ENCODE data around the gene NCLN. TPM values are rescaled to one million over a fixed set of nuclear protein-coding genes. Genes with fewer than 3 reads are reported as not detected.

NCLN gene
- total RNA-seq, 1 experiment from 2014 or later = 143 TPM

GRCh38 chr19:3245050-3245449 lies 59.3 kb downstream of the NCLN start:
- Histone ChIP-seq H3K27me3 (replicated peaks) (no peaks in the 10 kb centered on the region), H3K27ac (no peak overlapping the region), H3K4me3 (no peak overlapping the region), H3K36me3 (no peaks in the 10 kb centered on the region), H3K4me1 (replicated peaks) (no peaks in the 10 kb centered on the region), H3K9me3 (replicated peaks) (no peaks in the 10 kb centered on the region)
- no peak for DNase-seq (ENCODE audit: low read depth in 1 of 2, low spot score in 2 of 2)

GRCh38 chr19:3248728-3249326 lies 63.1 kb downstream of the NCLN start:
- H3K27me3 ChIP-seq (replicated peaks) = no peaks in the 10 kb centered on the region
- peaks cover 3% of the 10 kb centered on the region; the same call in 1 of the 2 replicates for H3K9me3 ChIP-seq (replicated peaks)
- H3K36me3 ChIP-seq = no peaks in the 10 kb centered on the region
- no peak overlapping the region for H3K4me3 ChIP-seq
- no peak overlapping the region for H3K27ac ChIP-seq
- DNase-seq (ENCODE audit: low read depth in 1 of 2, low spot score in 2 of 2) = no peak
- H3K4me1 ChIP-seq (replicated peaks) = no peaks in the 10 kb centered on the region

- H3K4me1 ChIP-seq (replicated peaks) = no peaks in the 10 kb centered on the region
- H3K36me3 ChIP-seq = no peaks in the 10 kb centered on the region
- no peak overlapping the region for H3K27ac ChIP-seq
- DNase-seq (ENCODE audit: low read depth in 1 of 2, low spot score in 2 of 2) = no peak
- no peak overlapping the region for H3K4me3 ChIP-seq
- H3K27me3 ChIP-seq (replicated peaks) = no peaks in the 10 kb centered on the region
- peaks cover 3% of the 10 kb centered on the region; the same call in 1 of the 2 replicates for H3K9me3 ChIP-seq (replicated peaks)
These were observed 63.7 kb downstream of the NCLN start for GRCh38 chr19:3249408-3249807.

GRCh38 chr19:3250675-3251074 lies 64.9 kb downstream of the NCLN start:
- Histone ChIP-seq H3K27me3 (replicated peaks) (no peaks in the 10 kb centered on the region), H3K36me3 (no peaks in the 10 kb centered on the region), H3K4me3 (no peak overlapping the region), H3K4me1 (replicated peaks) (no peaks in the 10 kb centered on the region), H3K27ac (no peak overlapping the region), H3K9me3 (replicated peaks) (peaks cover 3% of the 10 kb centered on the region; the same call in 1 of the 2 replicates)
- DNase-seq (ENCODE audit: low read depth in 1 of 2, low spot score in 2 of 2) = no peak

GRCh38 chr19:3251229-3251628 lies 65.5 kb downstream of the NCLN start:
- Histone ChIP-seq H3K27me3 (replicated peaks) (no peaks in the 10 kb centered on the region), H3K4me1 (replicated peaks) (no peaks in the 10 kb centered on the region), H3K36me3 (no peaks in the 10 kb centered on the region), H3K27ac (no peak overlapping the region), H3K4me3 (no peak overlapping the region), H3K9me3 (replicated peaks) (peaks cover 3% of the 10 kb centered on the region; the same call in 1 of the 2 replicates)
- DNase-seq (ENCODE audit: low read depth in 1 of 2, low spot score in 2 of 2) = no peak

GRCh38 chr19:3252650-3253049 lies 66.9 kb downstream of the NCLN start:
- H3K36me3 ChIP-seq = no peaks in the 10 kb centered on the region
- H3K9me3 ChIP-seq (replicated peaks) = peaks cover 3% of the 10 kb centered on the region; the same call in 1 of the 2 replicates
- no peak overlapping the region for H3K4me3 ChIP-seq
- H3K27me3 ChIP-seq (replicated peaks) = no peaks in the 10 kb centered on the region
- DNase-seq (ENCODE audit: low read depth in 1 of 2, low spot score in 2 of 2) = no peak
- no peak overlapping the region for H3K27ac ChIP-seq
- no peaks in the 10 kb centered on the region for H3K4me1 ChIP-seq (replicated peaks)

- Histone ChIP-seq H3K4me1 (replicated peaks) (no peaks in the 10 kb centered on the region), H3K27me3 (replicated peaks) (no peaks in the 10 kb centered on the region), H3K9me3 (replicated peaks) (peaks cover 3% of the 10 kb centered on the region; the same call in 1 of the 2 replicates), H3K36me3 (no peaks in the 10 kb centered on the region), H3K4me3 (no peak overlapping the region), H3K27ac (no peak overlapping the region)
- no peak for DNase-seq (ENCODE audit: low read depth in 1 of 2, low spot score in 2 of 2)
These were observed 67.5 kb downstream of the NCLN start for GRCh38 chr19:3253270-3253669.

- DNase-seq (ENCODE audit: low read depth in 1 of 2, low spot score in 2 of 2) = no peak
- H3K27me3 ChIP-seq (replicated peaks) = no peaks in the 10 kb centered on the region
- no peak overlapping the region for H3K27ac ChIP-seq
- no peaks in the 10 kb centered on the region for H3K36me3 ChIP-seq
- H3K4me3 ChIP-seq = no peak overlapping the region
- peaks cover 3% of the 10 kb centered on the region; the same call in 1 of the 2 replicates for H3K9me3 ChIP-seq (replicated peaks)
- no peaks in the 10 kb centered on the region for H3K4me1 ChIP-seq (replicated peaks)
These were observed 68.8 kb downstream of the NCLN start for GRCh38 chr19:3254520-3254919.

GRCh38 chr19:3257071-3257470 lies 71.3 kb downstream of the NCLN start:
- Histone ChIP-seq H3K27ac (no peak overlapping the region), H3K4me1 (replicated peaks) (no peaks in the 10 kb centered on the region), H3K36me3 (no peaks in the 10 kb centered on the region), H3K9me3 (replicated peaks) (no peaks in the 10 kb centered on the region; the same call in 1 of the 2 replicates), H3K27me3 (replicated peaks) (no peaks in the 10 kb centered on the region), H3K4me3 (no peak overlapping the region)
- DNase-seq (ENCODE audit: low read depth in 1 of 2, low spot score in 2 of 2) = no peak

Other genes starting within 250 kb of the NCLN start
- 4.5 and 5.6 TPM in 2 replicates for gene ZNF77, start 241.0 kb upstream of the NCLN start, total RNA-seq (2014; rRNA removed; shearing (Covaris generic))
- gene TLE6, start 208.4 kb upstream of the NCLN start, total RNA-seq (2014; rRNA removed; shearing (Covaris generic)) = 2.0 and 7.2 TPM in 2 replicates
- gene TLE2, start 156.7 kb upstream of the NCLN start, total RNA-seq (2014; rRNA removed; shearing (Covaris generic)) = 19.2 and 19.9 TPM in 2 replicates
- 530 and 694 TPM in 2 replicates for gene TLE5, start 123.4 kb upstream of the NCLN start, total RNA-seq (2014; rRNA removed; shearing (Covaris generic))
- gene GNA11, start 91.6 kb upstream of the NCLN start, total RNA-seq (2014; rRNA removed; shearing (Covaris generic)) = 100 and 135 TPM in 2 replicates
- 0.05 TPM in 1 of 2 replicates, not detected in the other for gene GNA15, start 49.9 kb upstream of the NCLN start, total RNA-seq (2014; rRNA removed; shearing (Covaris generic))
- gene S1PR4, start 7.2 kb upstream of the NCLN start, total RNA-seq (2014; rRNA removed; shearing (Covaris generic)) = not detected in 2 replicates
- 2.2 TPM in 1 of 2 replicates, not detected in the other for gene CELF5, start 38.7 kb downstream of the NCLN start, total RNA-seq (2014; rRNA removed; shearing (Covaris generic))
- 19.9 and 27.6 TPM in 2 replicates for gene NFIC, start 180.7 kb downstream of the NCLN start, total RNA-seq (2014; rRNA removed; shearing (Covaris generic))